HK-2 (cell line): Measurements from ENCODE around the gene POLA2.
"Not testable (repeated sequence)": the region's sequence is repeated elsewhere in the genome, so short reads cannot be mapped to it uniquely, and the experiment has no call there.

Experiments used
- DNase-seq: peaks from one replicate; pipeline ENCODE4 v3.0.0-alpha.2; 2018; ENCODE audit not compliant: unreplicated experiment

POLA2 gene

DNA sequence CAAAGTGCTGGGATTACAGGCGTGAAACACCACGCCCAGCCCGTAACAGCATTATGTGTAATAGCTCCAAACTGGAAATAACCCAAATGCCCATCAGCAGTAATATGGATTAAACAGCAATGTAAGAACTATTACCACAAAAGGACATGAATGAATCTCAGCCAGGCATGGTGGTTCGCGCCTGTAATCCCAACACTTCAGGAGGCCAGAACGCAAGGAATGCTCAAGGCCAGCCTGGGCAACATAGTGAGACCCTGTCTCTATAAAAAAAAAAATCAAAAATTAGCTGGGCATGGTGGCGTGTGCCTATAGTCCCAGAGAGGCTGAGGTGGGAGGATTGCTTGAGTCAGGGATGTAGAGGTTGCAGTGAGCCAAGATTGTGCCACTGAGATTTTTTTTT is 68.8 kb downstream of the POLA2 start:
- no peak for DNase-seq

DNA sequence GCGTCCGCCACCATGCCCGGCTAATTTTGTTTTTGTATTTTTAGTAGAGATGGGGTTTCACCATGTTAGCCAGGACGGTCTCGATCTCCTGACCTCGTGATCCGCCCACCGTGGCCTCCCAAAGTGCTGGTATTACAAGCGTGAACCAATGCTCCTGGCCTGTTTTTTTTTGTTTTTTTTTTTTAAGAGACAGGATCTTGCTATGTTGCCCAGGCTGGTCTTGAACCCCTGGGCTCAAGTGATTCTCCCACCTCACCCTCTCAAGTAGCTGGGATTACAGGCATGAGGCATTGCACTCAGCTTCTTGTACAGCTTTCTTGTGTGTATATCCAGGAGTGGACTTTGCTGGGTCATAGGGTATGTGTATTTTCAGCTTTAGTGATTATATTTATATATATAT is 70.8 kb downstream of the POLA2 start:
- DNase-seq = not testable (repeated sequence)

DNA sequence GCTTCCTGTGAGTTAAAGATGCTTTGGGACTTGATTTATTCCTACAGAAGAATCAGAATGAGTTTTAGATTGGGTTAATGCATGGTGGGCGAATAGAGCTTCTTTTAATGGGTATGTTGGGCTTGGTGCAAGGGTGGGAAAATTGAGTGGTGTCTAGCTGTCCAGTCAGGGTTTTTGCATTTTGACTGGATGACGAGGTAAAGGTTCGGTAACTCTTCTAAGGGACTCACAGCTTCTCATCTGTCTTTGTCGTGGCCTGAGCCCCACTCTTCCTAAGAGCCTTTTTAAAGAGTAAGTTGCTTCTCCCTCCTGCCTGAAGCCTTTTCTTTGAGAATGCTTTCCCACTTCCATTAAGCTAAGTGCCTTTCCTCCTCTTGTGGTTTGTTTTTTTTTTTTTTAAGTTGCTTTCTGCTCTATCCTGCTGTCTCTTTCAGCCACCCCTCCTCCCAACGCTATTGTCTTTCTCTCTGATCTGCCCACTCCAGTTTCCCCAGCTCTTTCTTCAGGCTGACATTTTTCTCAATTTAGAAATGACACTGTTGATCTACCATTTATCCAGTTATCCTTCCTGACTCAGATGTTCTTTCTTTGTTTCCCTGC is 73.0 kb downstream of the POLA2 start:
- no peak for DNase-seq

DNA sequence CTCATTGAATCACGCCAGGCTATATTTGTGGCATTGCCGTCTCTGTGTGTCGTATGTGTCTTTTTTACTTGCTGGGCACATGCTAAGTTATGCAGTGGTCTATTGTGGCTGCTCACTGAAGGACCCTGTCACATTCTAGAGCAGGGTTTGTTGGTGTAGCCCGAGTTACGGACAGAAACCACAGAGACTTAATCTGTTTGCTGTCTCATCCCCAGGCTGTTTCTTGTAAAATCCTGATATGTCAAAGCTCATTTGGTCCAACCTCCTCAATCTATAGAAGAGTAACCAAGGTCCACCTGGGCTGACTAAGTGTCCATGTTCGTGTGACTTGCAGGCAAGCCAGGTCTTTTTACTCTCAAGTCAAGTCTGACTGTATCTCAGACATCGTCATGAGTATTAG is 76.9 kb downstream of the POLA2 start:
- no peak for DNase-seq

DNA sequence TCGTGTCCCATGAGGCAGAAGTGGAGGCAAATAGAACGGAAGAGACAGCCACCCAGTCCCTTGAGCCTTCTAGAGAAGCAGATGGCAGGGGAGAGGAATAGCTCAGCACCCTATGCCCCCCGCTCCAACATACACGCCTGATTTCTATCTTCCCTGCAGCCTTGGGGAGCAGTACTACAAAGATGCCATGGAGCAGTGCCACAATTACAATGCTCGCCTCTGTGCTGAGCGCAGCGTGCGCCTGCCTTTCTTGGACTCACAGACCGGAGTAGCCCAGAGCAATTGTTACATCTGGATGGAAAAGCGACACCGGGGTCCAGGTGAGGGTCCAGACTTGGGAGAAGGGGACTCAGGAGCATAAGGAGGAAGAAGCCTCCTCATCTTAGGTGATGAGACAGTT is 78.5 kb downstream of the POLA2 start:
- no peak for DNase-seq

GRCh38 chr11:65341856-65342255 is 80.1 kb downstream of the POLA2 start:
- DNase-seq = no peak
